HG03196 (cell line): Measurements from ENCODE around the gene PTPRQ.
"Not testable (repeated sequence)": the region's sequence is repeated elsewhere in the genome, so short reads cannot be mapped to it uniquely, and the experiment has no call there.

Source experiments
- ATAC-seq: cut with Tn5 transposase; IDR thresholded peaks from one replicate; pipeline ENCODE4 v1.9.1; 2021; ENCODE audit not compliant: unreplicated experiment

PTPRQ gene

GRCh38 chr12:80627782-80628181 is 183.7 kb downstream of the PTPRQ start:
- no peak for ATAC-seq

GRCh38 chr12:80632835-80633234 is 188.8 kb downstream of the PTPRQ start:
- ATAC-seq: no peak

- no peak for ATAC-seq
Measured at GRCh38 chr12:80634903-80635302, 190.9 kb downstream of the PTPRQ start.

- ATAC-seq: no peak
Measured at GRCh38 chr12:80636832-80637231, 192.8 kb downstream of the PTPRQ start.

GRCh38 chr12:80641936-80642335 is 197.9 kb downstream of the PTPRQ start:
- ATAC-seq: no peak

GRCh38 chr12:80643961-80644360 is 199.9 kb downstream of the PTPRQ start:
- ATAC-seq: no peak

GRCh38 chr12:80648881-80649280 is 204.8 kb downstream of the PTPRQ start:
- no peak for ATAC-seq

- ATAC-seq: no peak
Measured at GRCh38 chr12:80655751-80656150, 211.7 kb downstream of the PTPRQ start.

- no peak for ATAC-seq
Measured at GRCh38 chr12:80659512-80660063, 215.6 kb downstream of the PTPRQ start.

GRCh38 chr12:80662586-80662985 is 218.6 kb downstream of the PTPRQ start:
- ATAC-seq: no peak

GRCh38 chr12:80670214-80670613 is 226.2 kb downstream of the PTPRQ start:
- ATAC-seq: no peak

GRCh38 chr12:80676042-80676636 is 232.1 kb downstream of the PTPRQ start:
- not testable (repeated sequence) for ATAC-seq

- no peak for ATAC-seq
Measured at GRCh38 chr12:80676856-80677255, 232.8 kb downstream of the PTPRQ start.

GRCh38 chr12:80677994-80678393 is 234.0 kb downstream of the PTPRQ start:
- ATAC-seq: no peak

GRCh38 chr12:80679346-80680131 is 235.5 kb downstream of the PTPRQ start:
- ATAC-seq: no peak

GRCh38 chr12:80681287-80681686 is 237.3 kb downstream of the PTPRQ start:
- no peak for ATAC-seq

GRCh38 chr12:80681786-80682185 is 237.8 kb downstream of the PTPRQ start:
- ATAC-seq: no peak

- ATAC-seq: no peak
Measured at GRCh38 chr12:80684077-80684495, 240.1 kb downstream of the PTPRQ start.

GRCh38 chr12:80690090-80690489 is 246.1 kb downstream of the PTPRQ start:
- ATAC-seq: no peak

GRCh38 chr12:80690513-80690912 is 246.5 kb downstream of the PTPRQ start:
- no peak for ATAC-seq

- ATAC-seq: no peak
Measured at GRCh38 chr12:80692114-80692513, 248.1 kb downstream of the PTPRQ start.

- ATAC-seq: no peak
Measured at GRCh38 chr12:80697270-80697887, 253.3 kb downstream of the PTPRQ start.
